ENCODE results near the gene SND1.

SND1 gene

GRCh38 chr7:127995156-127995880, 343.3 kb downstream of the SND1 start:
- Histone ChIP-seq H3K4me1 (ENCODE audit: control insufficient read depth, insufficient read depth, low read length) (no peaks in the 10 kb centered on the region), H3K9me3 (ENCODE audit: control insufficient read depth, insufficient read depth, low read depth, low read length) (no peaks in the 10 kb centered on the region), H3K27ac (ENCODE audit: extremely low read depth, low read depth, low read length) (no peak overlapping the region), H3K36me3 (ENCODE audit: control insufficient read depth in 2 of 2, insufficient read depth in 1 of 2, low read length in 2 of 2) (peaks cover 0 to 23% of the 10 kb centered on the region in 2 experiments; a peak in 1 of 3 replicates), H3K4me3 (ENCODE audit: low read depth, low read length) (no peak overlapping the region)
- TF ChIP-seq OVOL3 (tag by site-specific recombination; IDR thresholded peaks at IDR 0.05): no peak
- TF ChIP-seq IKZF3 (tag by site-specific recombination; IDR thresholded peaks at IDR 0.05): no peak
- TF ChIP-seq ZBTB1 (tag by site-specific recombination; IDR thresholded peaks at IDR 0.05): no peak
- no peak for TF ChIP-seq ZSCAN23 (tag by site-specific recombination; IDR thresholded peaks at IDR 0.05)
- CTCF ChIA-PET: interaction anchor here (0.6 kb wide), 1 partner anchor 10 kb away, joined by 3 read pairs; no protein-coding TSS in a partner anchor
- POLR2A ChIA-PET: interaction anchor here (0.6 kb wide), 1 partner anchor 151 kb away, joined by 7 read pairs; no protein-coding TSS in a partner anchor

GRCh38 chr7:127995881-127996215, 343.9 kb downstream of the SND1 start:
- no peak overlapping the region for H3K27ac ChIP-seq (ENCODE audit: extremely low read depth, low read depth, low read length)
- no peaks in the 10 kb centered on the region for H3K9me3 ChIP-seq (ENCODE audit: control insufficient read depth, insufficient read depth, low read depth, low read length)
- H3K36me3 ChIP-seq (ENCODE audit: control insufficient read depth in 2 of 2, insufficient read depth in 1 of 2, low read length in 2 of 2): peaks cover 0 to 23% of the 10 kb centered on the region in 2 experiments; a peak in 1 of 3 replicates
- POLR2A ChIA-PET: interaction anchor here (0.6 kb wide), 1 partner anchor 150 kb away, joined by 7 read pairs; no protein-coding TSS in a partner anchor
- H3K4me1 ChIP-seq (ENCODE audit: control insufficient read depth, insufficient read depth, low read length): no peaks in the 10 kb centered on the region
- no peak overlapping the region for H3K4me3 ChIP-seq (ENCODE audit: low read depth, low read length)
- CTCF ChIA-PET: interaction anchor here (0.6 kb wide), 1 partner anchor 10 kb away, joined by 3 read pairs; no protein-coding TSS in a partner anchor
- TF ChIP-seq INSM2 (tag by site-specific recombination; IDR thresholded peaks at IDR 0.05): no peak
- TF ChIP-seq ZFP69B (tag by site-specific recombination; IDR thresholded peaks at IDR 0.05): no peak
- no peak for TF ChIP-seq ZNF558 (tag by site-specific recombination; IDR thresholded peaks at IDR 0.05)
- peak; percentile 47; the same call in 1 of the 2 replicates for TF ChIP-seq REST (tag by site-specific recombination; IDR thresholded peaks at IDR 0.05)

DNA sequence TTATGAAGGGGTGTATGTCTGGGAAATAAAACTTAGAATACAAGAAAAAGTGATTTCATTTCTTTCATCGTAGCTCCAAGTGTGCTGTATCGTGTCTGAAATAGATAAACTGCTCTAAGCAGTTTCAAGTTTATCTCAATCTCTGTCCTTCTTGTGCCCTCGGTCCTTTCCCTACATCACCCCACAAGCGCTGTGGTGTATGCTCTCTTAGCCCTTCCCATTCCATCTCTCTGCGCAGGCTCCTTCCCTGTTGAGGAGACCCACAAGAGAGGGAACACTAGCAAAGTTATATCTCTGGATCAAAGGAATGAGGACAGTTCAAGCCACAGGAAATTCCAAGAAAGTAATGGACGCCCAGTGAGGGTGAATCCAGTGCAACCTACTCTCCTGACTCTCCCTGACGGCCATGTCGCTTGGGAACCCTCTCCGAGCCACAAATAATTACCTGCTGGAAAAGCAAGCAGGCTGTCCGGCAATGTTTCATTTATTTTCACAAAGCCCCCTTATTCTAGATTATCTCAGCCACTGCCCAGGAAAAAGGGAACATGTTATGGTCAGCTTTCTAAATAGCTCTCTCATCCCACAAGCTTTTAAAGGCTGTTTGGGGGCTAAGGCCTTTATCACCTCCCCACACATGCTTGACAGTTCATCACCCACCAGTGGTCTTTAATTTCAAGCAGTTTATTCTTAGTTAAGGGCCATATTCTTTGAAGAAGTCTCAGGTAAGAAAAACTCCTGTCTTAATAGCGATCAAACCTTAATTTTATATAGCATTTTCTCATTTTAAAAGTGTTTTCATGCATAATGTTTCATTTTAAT, 344.5 kb downstream of the SND1 start:
- no peak overlapping the region for H3K27ac ChIP-seq (ENCODE audit: extremely low read depth, low read depth, low read length)
- ChIA-PET CTCF (no interaction called here), POLR2A (no interaction called here)
- H3K9me3 ChIP-seq (ENCODE audit: control insufficient read depth, insufficient read depth, low read depth, low read length): no peaks in the 10 kb centered on the region
- peaks cover 0 to 21% of the 10 kb centered on the region in 2 experiments; a peak in 1 of 3 replicates for H3K36me3 ChIP-seq (ENCODE audit: control insufficient read depth in 2 of 2, insufficient read depth in 1 of 2, low read length in 2 of 2)
- H3K4me3 ChIP-seq (ENCODE audit: low read depth, low read length): no peak overlapping the region
- no peaks in the 10 kb centered on the region for H3K4me1 ChIP-seq (ENCODE audit: control insufficient read depth, insufficient read depth, low read length)
- no peak for TF ChIP-seq ZNF174 (tag by site-specific recombination; IDR thresholded peaks at IDR 0.05)
- TF ChIP-seq PRDM1 (tag by site-specific recombination; IDR thresholded peaks at IDR 0.05): 0 out of 2 replicates have a peak, but pooled peaks have one; percentile 16
- no peak for TF ChIP-seq HOXD13 (CRISPR knock-in tag; IDR thresholded peaks at IDR 0.05; ENCODE audit: borderline replicate concordance)
